PC-9 (cell line): ENCODE measurements around the gene SNPH. TPM values are rescaled to one million over a fixed set of nuclear protein-coding genes. Genes with fewer than 3 reads are reported as not detected.

Source experiments
- BruUV-seq: library from RNA; stranded (reverse); fragments of 400-500 nt; replicated peaks from 2 replicates; lab custom pipeline; 2021; lab: Mats Ljungman, UMichigan
- CTCF ChIA-PET: fragments of 300-600 bp; sonication (Branson Sonifier 250); formaldehyde crosslinking; loops from one replicate; lab custom pipeline; 2022; ENCODE audit warnings: antibody characterized with exemption; lab: Charles Lee
- POLR2A ChIA-PET: fragments of 300-600 bp; sonication (Branson Sonifier 250); formaldehyde crosslinking; loops from one replicate; lab custom pipeline; 2022; ENCODE audit warnings: antibody characterized with exemption; ENCODE audit not compliant: unreplicated experiment; lab: Charles Lee
- DNase-seq, 2 experiments: peaks; one replicate each; pipeline versions ENCODE4 v3.0.0 to v3.0.0-alpha.2; 2015 to 2022; ENCODE audit warnings: mixed read lengths in 1 of 2
- H2AFZ ChIP-seq: fragments of 200-600 bp; sonication (generic); 2 replicates; pipeline ENCODE4 v1.8.1; 2017; ENCODE audit warnings: antibody characterized with exemption
- H3F3A ChIP-seq: fragments of 200-600 bp; sonication (generic); 2 replicates; pipeline ENCODE4 v1.8.1; 2017; ENCODE audit warnings: antibody characterized with exemption, mild to moderate bottlenecking, low read depth; ENCODE audit not compliant: insufficient read depth
- H3K27ac ChIP-seq: fragments of 200-600 bp; sonication (generic); 2 replicates; pipeline ENCODE4 v1.6.1; 2016; ENCODE audit warnings: mixed run types
- H3K27me3 ChIP-seq: fragments of 200-600 bp; sonication (generic); 2 replicates; pipeline ENCODE4 v1.6.1; 2016; ENCODE audit warnings: low read depth, mixed run types; ENCODE audit not compliant: insufficient read depth
- H3K36me3 ChIP-seq: fragments of 200-600 bp; sonication (generic); 2 replicates; pipeline ENCODE4 v1.6.1; 2016; ENCODE audit warnings: low read depth, mixed run types
- H3K4me1 ChIP-seq: fragments of 200-600 bp; sonication (generic); replicated peaks from 2 replicates; pipeline ENCODE4 v1.6.1; 2016; ENCODE audit warnings: mixed run types; ENCODE audit not compliant: insufficient read depth
- H3K4me2 ChIP-seq: fragments of 200-600 bp; sonication (generic); 2 replicates; pipeline ENCODE4 v1.6.1; 2017; ENCODE audit warnings: mixed run types
- H3K4me3 ChIP-seq: fragments of 200-600 bp; sonication (generic); 2 replicates; pipeline ENCODE4 v1.6.1; 2016; ENCODE audit warnings: mixed run types
- H3K79me2 ChIP-seq: fragments of 200-600 bp; sonication (generic); 2 replicates; pipeline ENCODE4 v1.6.1; 2017; ENCODE audit warnings: low read depth, mixed run types
- H3K9me2 ChIP-seq: fragments of 200-600 bp; sonication (generic); 2 replicates; pipeline ENCODE4 v1.8.1; 2017; ENCODE audit warnings: mild to moderate bottlenecking; ENCODE audit not compliant: insufficient read depth
- H3K9me3 ChIP-seq: fragments of 200-600 bp; sonication (generic); 2 replicates; pipeline ENCODE4 v1.8.1; 2016; ENCODE audit warnings: low read depth; ENCODE audit not compliant: insufficient read depth
- H4K20me1 ChIP-seq: fragments of 200-600 bp; sonication (generic); 2 replicates; pipeline ENCODE4 v1.8.1; 2017; ENCODE audit not compliant: insufficient read depth
- CTCF ChIP-seq: fragments of 200-600 bp; sonication (generic); conservative IDR thresholded peaks from 2 replicates; pipeline ENCODE4 v1.6.1; 2017; ENCODE audit warnings: mixed run types, antibody characterized with exemption, mild to moderate bottlenecking, moderate library complexity
- EZH2 ChIP-seq: fragments of 200-600 bp; sonication (generic); IDR thresholded peaks from 2 replicates; pipeline ENCODE4 v1.8.0; 2017; ENCODE audit warnings: antibody characterized with exemption, low read depth
- intact Hi-C: fragments of 100-400 bp; cut with micrococcal nuclease; formaldehyde crosslinking; loops from one replicate; pipeline ENCODE4 v1.10.0; 2022; ENCODE audit not compliant: unreplicated experiment
- total RNA-seq: library from RNA; stranded (reverse); gene quantifications from 2 replicates; pipeline ENCODE4 v1.2.3, GENCODE V29; 2021

SNPH gene
- total RNA-seq, 1 experiment from 2014 or later: 3.4 TPM

- Histone ChIP-seq H3K36me3 (peaks cover 47% of the 10 kb centered on the region), H3K4me3 (no peak overlapping the region), H3K9me3 (no peaks in the 10 kb centered on the region), H3K27me3 (no peaks in the 10 kb centered on the region), H2AFZ (no peak overlapping the region), H3K9me2 (no peaks in the 10 kb centered on the region), H4K20me1 (no peaks in the 10 kb centered on the region; the same call in none of the 2 replicates), H3K4me2 (no peak overlapping the region), H3K79me2 (0 out of 2 replicates have a peak, but pooled peaks cover 9% of the 10 kb centered on the region), H3F3A (peaks cover 18% of the 10 kb centered on the region; the same call in 1 of the 2 replicates), H3K4me1 (no peaks in the 10 kb centered on the region), H3K27ac (no peak overlapping the region)
- no peak for DNase-seq
- TF ChIP-seq EZH2 (no peak), CTCF (no peak)
- no TSS peak for BruUV-seq
- intact Hi-C loops: no loop called here
- ChIA-PET POLR2A (no interaction called here), CTCF (interaction anchor here (0.5 kb wide), 1 partner anchor 33 kb away, joined by 15 read pairs; no protein-coding TSS in a partner anchor)
Measured at GRCh38 chr20:1357921-1358671, 92.0 kb downstream of the SNPH start.

Other genes starting within 250 kb of the SNPH start
- gene PSMF1, start 147.7 kb upstream of the SNPH start, total RNA-seq: 166 and 186 TPM in 2 replicates
- 0.44 and 1.2 TPM in 2 replicates for gene TMEM74B, start 81.3 kb upstream of the SNPH start, total RNA-seq
- gene C20orf202, start 62.8 kb upstream of the SNPH start, total RNA-seq: not detected in 2 replicates
- 0.60 TPM in 1 of 2 replicates, not detected in the other for gene RAD21L1, start 40.2 kb upstream of the SNPH start, total RNA-seq
- 12.3 and 14.8 TPM in 2 replicates for gene SDCBP2, start 62.8 kb downstream of the SNPH start, total RNA-seq
- gene FKBP1A, start 126.8 kb downstream of the SNPH start, total RNA-seq: 248 and 320 TPM in 2 replicates
- gene NSFL1C, start 200.6 kb downstream of the SNPH start, total RNA-seq: 151 and 160 TPM in 2 replicates
- gene SIRPB2, start 225.1 kb downstream of the SNPH start, total RNA-seq: 4.5 and 7.1 TPM in 2 replicates